HepG2 (cell line): ENCODE results near the gene ME2. TPM values are rescaled to one million over a fixed set of nuclear protein-coding genes. Genes with fewer than 3 reads are reported as not detected.

Experiments used
- ATAC-seq: fragments of 200-7000 bp; cut with Tn5 transposase; 3 replicates; pipeline ENCODE4 v1.9.1; 2020; ENCODE audit warnings: mild to moderate bottlenecking, moderate library complexity
- BruUV-seq: library from RNA; stranded (reverse); fragments of 400-500 nt; replicated peaks from 2 replicates; lab custom pipeline; 2021; lab: Mats Ljungman, UMichigan
- CTCF ChIA-PET: fragments of 300-600 bp; formaldehyde crosslinking; extraction: SDS; loops from one replicate; lab custom pipeline; 2021; ENCODE audit warnings: low total read pairs, inconsistent platforms, low intra/inter-chr PET ratio; lab: Yijun Ruan, JAX
- POLR2A ChIA-PET: fragments of 350-600 bp; sonication (Branson Sonifier 250); formaldehyde crosslinking; loops from one replicate; lab custom pipeline; 2020; ENCODE audit warnings: antibody characterized with exemption, inconsistent platforms; lab: Yijun Ruan, JAX
- DNase-seq: peaks from one replicate; pipeline ENCODE4 v3.0.0-alpha.2; 2015; ENCODE audit warnings: low spot score
- FAIRE-seq: peaks from 3 replicates; lab custom pipeline; 2011; peaks lifted over from hg19 to GRCh38; lab: Jason Lieb, UNC
- H2AFZ ChIP-seq: one replicate; pipeline ENCODE4 v1.6.1; 2011; ENCODE audit warnings: low read length, inconsistent platforms
- H3K27ac ChIP-seq: fragments of 300-600 bp; 3 replicates; pipeline ENCODE4 v1.8.0; 2011; ENCODE audit warnings: mixed run types, mild to moderate bottlenecking, mixed read lengths, low read length, inconsistent platforms; ENCODE audit not compliant: insufficient read depth; ENCODE audit errors: extremely low read length
- H3K27me3 ChIP-seq, 2 experiments: fragments of 200-600 bp in 1 of 2; 2 replicates in 1 of 2; 3 replicates in 1 of 2; pipeline versions ENCODE4 v1.6.0 to v1.8.0; 2011; ENCODE audit warnings: low read length in 2 of 2, mild to moderate bottlenecking in 2 of 2, moderate library complexity in 2 of 2, inconsistent platforms in 1 of 2; ENCODE audit not compliant: insufficient read depth in 2 of 2, control insufficient read depth in 1 of 2
- H3K36me3 ChIP-seq, 2 experiments: fragments of 200-600 bp in 1 of 2; replicated peaks in 1 of 2; 2 replicates in 1 of 2; 3 replicates in 1 of 2; pipeline versions ENCODE4 v1.5.1 to v1.8.0; 2011; ENCODE audit warnings: low read length in 2 of 2, inconsistent platforms in 1 of 2; ENCODE audit not compliant: insufficient read depth in 2 of 2, control insufficient read depth in 1 of 2
- H3K4me1 ChIP-seq: 2 replicates; pipeline ENCODE4 v1.5.1; 2012; ENCODE audit warnings: low read length, inconsistent platforms; ENCODE audit not compliant: insufficient read depth
- H3K4me2 ChIP-seq: 2 replicates; pipeline ENCODE4 v1.6.0; 2011; ENCODE audit warnings: low read depth, low read length, inconsistent platforms
- H3K4me3 ChIP-seq, 3 experiments: fragments of 200-600 bp in 1 of 3; sonication (generic), shearing (Covaris generic) in 1 of 3; replicated peaks in 1 of 3; 2 replicates each; pipeline ENCODE4 v1.5.1; 2011 to 2016; ENCODE audit warnings: low read length in 3 of 3, inconsistent platforms in 2 of 3, low read depth in 2 of 3, mild to moderate bottlenecking in 2 of 3, control low read depth in 1 of 3, mixed read lengths in 1 of 3; ENCODE audit not compliant: insufficient read depth in 1 of 3
- H3K79me2 ChIP-seq: one replicate; pipeline ENCODE4 v1.6.1; 2011; ENCODE audit warnings: low read length, inconsistent platforms; ENCODE audit not compliant: insufficient read depth
- H3K9ac ChIP-seq: 2 replicates; pipeline ENCODE4 v1.6.0; 2011; ENCODE audit warnings: mild to moderate bottlenecking, low read depth, low read length, inconsistent platforms; ENCODE audit not compliant: insufficient read depth
- H3K9me3 ChIP-seq: 2 replicates; pipeline ENCODE4 v1.5.1; 2012; ENCODE audit warnings: mild to moderate bottlenecking, low read length
- H4K20me1 ChIP-seq: 2 replicates; pipeline ENCODE4 v1.6.0; 2011; ENCODE audit warnings: inconsistent platforms, mild to moderate bottlenecking, low read length, moderate library complexity; ENCODE audit not compliant: insufficient read depth
- AGO1 ChIP-seq: fragments of 200-400 bp; formaldehyde crosslinking; IDR thresholded peaks from 2 replicates; pipeline ENCODE4 v1.6.1; 2017; ENCODE audit warnings: mild to moderate bottlenecking, low read depth, low read length, moderate library complexity; ENCODE audit not compliant: poor library complexity, severe bottlenecking
- HES4 ChIP-seq: sonication (generic); formaldehyde crosslinking; IDR thresholded peaks from 2 replicates; pipeline ENCODE4 v1.9.0; 2021; ENCODE audit warnings: mild to moderate bottlenecking, missing genetic modification reagents, borderline replicate concordance
- MAFF ChIP-seq: IDR thresholded peaks from 2 replicates; pipeline ENCODE4 v1.6.1; 2011; ENCODE audit warnings: low read depth, low read length, improper control_type of control experiment
- MAFK ChIP-seq, 2 experiments: IDR thresholded peaks in 1 of 2; conservative IDR thresholded peaks in 1 of 2; 2 replicates each; pipeline ENCODE4 v1.6.1; 2011; ENCODE audit warnings: improper control_type of control experiment in 2 of 2, low read length in 2 of 2
- TBP ChIP-seq: sonication (generic); formaldehyde crosslinking; IDR thresholded peaks from 2 replicates; pipeline ENCODE4 v1.5.0; 2020; ENCODE audit warnings: missing genetic modification reagents
- ZSCAN29 ChIP-seq: sonication (generic); formaldehyde crosslinking; conservative IDR thresholded peaks from 2 replicates; pipeline ENCODE4 v1.4.0; 2020; ENCODE audit warnings: mild to moderate bottlenecking, missing genetic modification reagents
- WGBS: methylation state at CpG from one replicate; pipeline ENCODE4 v1.1.6; 2017; ENCODE audit warnings: low lambda C conversion rate; 5-methylcytosine and 5-hydroxymethylcytosine counted together
- in situ Hi-C: cut with HindIII; loops from 2 replicates; pipeline ENCODE4 v1.10.0; 2017; ENCODE audit warnings: low pct_unique_long_range_greater_than_20kb; ENCODE audit not compliant: extremely low pct_ligation_motif_present
- intact Hi-C: fragments of 100-400 bp; cut with micrococcal nuclease; formaldehyde crosslinking; loops from one replicate; pipeline ENCODE4 v1.10.0; 2022; ENCODE audit not compliant: unreplicated experiment
- polyA plus RNA-seq, 8 experiments: library from polyadenylated mRNA; depleted of rRNA in 3 of 8; stranded (reverse) in 7 of 8; unstranded in 1 of 8; fragments of >200 nt; fragmentation: Illumina TruSeq in 4 of 8; extraction: Trizol in 4 of 8; gene quantifications; 2 replicates each; pipeline versions ENCODE4 v1.2.1 to v1.2.3, GENCODE V29; 2011 to 2016; ENCODE audit warnings: low read depth in 4 of 8, missing spikeins in 1 of 8, mixed read lengths in 1 of 8; ENCODE audit not compliant: insufficient read depth in 1 of 8
- total RNA-seq, 5 experiments: library from RNA; depleted of rRNA; stranded (reverse); fragments of >200 nt; fragmentation: Illumina TruSeq; extraction: Trizol; gene quantifications; 2 replicates each; pipeline ENCODE4 v1.2.3, GENCODE V29; 2016; ENCODE audit warnings: low read depth in 1 of 5
- TF ChIP-seq, protein P1 (sequence below): sonication (generic); formaldehyde crosslinking; IDR thresholded peaks from 2 replicates; pipeline ENCODE4 v1.8.1; 2023; ENCODE audit warnings: missing genetic modification reagents, mild to moderate bottlenecking, borderline replicate concordance
- TF ChIP-seq, protein P2 (sequence below): sonication (generic); formaldehyde crosslinking; IDR thresholded peaks from 2 replicates; pipeline ENCODE4 v1.9.0; 2021; ENCODE audit warnings: missing genetic modification reagents, borderline replicate concordance
- TF ChIP-seq, protein P3 (sequence below): sonication (generic); formaldehyde crosslinking; IDR thresholded peaks from 2 replicates; pipeline ENCODE4 v1.4.0; 2020; ENCODE audit warnings: missing genetic modification reagents, borderline replicate concordance

ME2 gene
- total and polyA plus RNA-seq, 2 of the 13 experiments (the other 11 are each of a cell fraction or from before 2014, with no cell fraction given): 17.3 to 20.6 TPM

DNA sequence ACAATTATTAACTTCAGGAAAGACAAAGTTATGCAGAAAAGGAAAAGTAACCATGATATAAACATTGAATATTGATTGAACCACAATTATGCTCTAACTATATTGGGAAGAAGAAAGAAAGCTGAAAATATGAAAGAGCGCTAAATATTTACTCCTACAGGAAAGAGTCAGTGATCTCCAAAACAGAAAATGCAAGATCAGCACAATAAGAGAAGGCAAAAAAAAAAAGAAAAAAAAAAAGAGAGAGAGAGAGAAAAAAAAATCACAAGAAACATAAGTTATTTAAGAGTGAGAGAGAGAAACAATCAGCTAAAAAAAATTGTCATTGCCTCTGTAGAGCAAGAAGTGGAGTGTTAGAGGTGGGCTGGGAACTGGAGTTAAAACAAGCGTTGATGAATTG lies 60.0 kb downstream of the ME2 start:
- no peak for TF ChIP-seq TBP
- no peak for TF ChIP-seq ZSCAN29
- TF ChIP-seq MAFF: peak; percentile 95
- peak; percentile 93 to 97 for TF ChIP-seq MAFK (conservative IDR thresholded peaks at IDR 0.05 in 1 of 2, IDR thresholded peaks at IDR 0.05 in 1 of 2; ENCODE audit: low read length in 2 of 2)
- TF ChIP-seq HES4 (CRISPR knock-in tag): no peak
- TF ChIP-seq, protein P1, sequence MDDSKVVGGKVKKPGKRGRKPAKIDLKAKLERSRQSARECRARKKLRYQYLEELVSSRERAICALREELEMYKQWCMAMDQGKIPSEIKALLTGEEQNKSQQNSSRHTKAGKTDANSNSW: no peak
- ATAC-seq (no peak), DNase-seq (no peak), FAIRE-seq (no peak)
- no peak overlapping the region for H3K4me3 ChIP-seq
- no peak overlapping the region for H3K9ac ChIP-seq
- H3K79me2 ChIP-seq: no peaks in the 10 kb centered on the region
- no peaks in the 10 kb centered on the region for H3K9me3 ChIP-seq
- H3K36me3 ChIP-seq: peaks cover 0 to 4% of the 10 kb centered on the region in 2 experiments; a peak in 1 of 5 replicates
- H3K27me3 ChIP-seq: no peaks in the 10 kb centered on the region
- ChIA-PET POLR2A (no interaction called here), CTCF (no interaction called here)
- in situ Hi-C loops (no loop called here), intact Hi-C loops (no loop called here)
- no peaks in the 10 kb centered on the region for H3K4me1 ChIP-seq
- WGBS: 97% methylated on average over 2 of the region's 2 CpGs
- no TSS peak for BruUV-seq
- no peak overlapping the region for H3K4me2 ChIP-seq
- H4K20me1 ChIP-seq: no peaks in the 10 kb centered on the region
- H3K27ac ChIP-seq: no peak overlapping the region
- no peak overlapping the region for H2AFZ ChIP-seq

DNA sequence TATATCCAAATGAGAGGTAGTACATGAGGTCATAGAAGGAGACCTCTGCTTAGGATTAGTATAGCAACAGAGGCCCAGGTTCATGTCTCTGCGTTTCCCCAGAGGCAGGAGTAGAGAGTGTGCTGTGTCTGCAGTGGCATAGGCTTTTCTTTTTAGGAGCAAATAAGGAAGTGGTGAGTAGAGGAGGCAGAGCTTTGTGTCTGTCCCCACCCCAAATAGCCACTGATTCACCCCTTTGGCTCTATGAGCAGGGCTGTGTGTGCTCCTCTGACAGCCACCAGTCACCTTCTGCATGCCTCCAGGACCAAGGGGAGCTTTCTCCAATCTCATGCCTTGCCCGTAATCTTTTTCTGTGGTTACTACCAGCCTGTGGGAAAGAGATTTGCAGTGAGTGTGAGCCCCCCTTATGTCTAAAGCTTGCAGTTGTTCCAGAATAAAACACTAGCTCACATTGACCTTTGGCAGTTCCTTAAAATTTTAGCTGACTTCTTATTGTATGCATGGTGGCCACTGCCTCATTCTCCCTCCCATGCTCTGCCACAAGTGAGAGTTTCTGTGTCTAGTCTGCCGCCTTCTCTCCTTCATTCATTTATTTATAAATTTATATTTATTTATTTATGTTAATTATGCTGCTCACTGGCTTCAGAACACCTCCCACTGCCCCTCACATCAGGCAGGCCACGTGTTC lies 65.5 kb downstream of the ME2 start:
- 91% methylated on average over 4 of the region's 4 CpGs for WGBS
- POLR2A ChIA-PET: no interaction called here
- no peak for FAIRE-seq
- Histone ChIP-seq H4K20me1 (no peaks in the 10 kb centered on the region), H3K4me1 (no peaks in the 10 kb centered on the region), H3K9me3 (no peaks in the 10 kb centered on the region), H2AFZ (no peak overlapping the region), H3K4me2 (no peak overlapping the region), H3K36me3 (peaks cover 0 to 4% of the 10 kb centered on the region in 2 experiments; a peak in 1 of 5 replicates), H3K27ac (no peak overlapping the region), H3K79me2 (no peaks in the 10 kb centered on the region), H3K27me3 (no peaks in the 10 kb centered on the region), H3K9ac (no peak overlapping the region), H3K4me3 (no peak overlapping the region)
- BruUV-seq: no TSS peak
- DNase-seq: no peak
- CTCF ChIA-PET: no interaction called here
- in situ Hi-C loops (no loop called here), intact Hi-C loops (no loop called here)
- no peak for ATAC-seq
- TF ChIP-seq AGO1 (no peak), ZSCAN29 (no peak)
- TF ChIP-seq, protein P2, sequence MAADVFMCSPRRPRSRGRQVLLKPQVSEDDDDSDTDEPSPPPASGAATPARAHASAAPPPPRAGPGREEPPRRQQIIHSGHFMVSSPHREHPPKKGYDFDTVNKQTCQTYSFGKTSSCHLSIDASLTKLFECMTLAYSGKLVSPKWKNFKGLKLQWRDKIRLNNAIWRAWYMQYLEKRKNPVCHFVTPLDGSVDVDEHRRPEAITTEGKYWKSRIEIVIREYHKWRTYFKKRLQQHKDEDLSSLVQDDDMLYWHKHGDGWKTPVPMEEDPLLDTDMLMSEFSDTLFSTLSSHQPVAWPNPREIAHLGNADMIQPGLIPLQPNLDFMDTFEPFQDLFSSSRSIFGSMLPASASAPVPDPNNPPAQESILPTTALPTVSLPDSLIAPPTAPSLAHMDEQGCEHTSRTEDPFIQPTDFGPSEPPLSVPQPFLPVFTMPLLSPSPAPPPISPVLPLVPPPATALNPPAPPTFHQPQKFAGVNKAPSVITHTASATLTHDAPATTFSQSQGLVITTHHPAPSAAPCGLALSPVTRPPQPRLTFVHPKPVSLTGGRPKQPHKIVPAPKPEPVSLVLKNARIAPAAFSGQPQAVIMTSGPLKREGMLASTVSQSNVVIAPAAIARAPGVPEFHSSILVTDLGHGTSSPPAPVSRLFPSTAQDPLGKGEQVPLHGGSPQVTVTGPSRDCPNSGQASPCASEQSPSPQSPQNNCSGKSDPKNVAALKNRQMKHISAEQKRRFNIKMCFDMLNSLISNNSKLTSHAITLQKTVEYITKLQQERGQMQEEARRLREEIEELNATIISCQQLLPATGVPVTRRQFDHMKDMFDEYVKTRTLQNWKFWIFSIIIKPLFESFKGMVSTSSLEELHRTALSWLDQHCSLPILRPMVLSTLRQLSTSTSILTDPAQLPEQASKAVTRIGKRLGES (CRISPR knock-in tag): no peak
- TF ChIP-seq, protein P3, sequence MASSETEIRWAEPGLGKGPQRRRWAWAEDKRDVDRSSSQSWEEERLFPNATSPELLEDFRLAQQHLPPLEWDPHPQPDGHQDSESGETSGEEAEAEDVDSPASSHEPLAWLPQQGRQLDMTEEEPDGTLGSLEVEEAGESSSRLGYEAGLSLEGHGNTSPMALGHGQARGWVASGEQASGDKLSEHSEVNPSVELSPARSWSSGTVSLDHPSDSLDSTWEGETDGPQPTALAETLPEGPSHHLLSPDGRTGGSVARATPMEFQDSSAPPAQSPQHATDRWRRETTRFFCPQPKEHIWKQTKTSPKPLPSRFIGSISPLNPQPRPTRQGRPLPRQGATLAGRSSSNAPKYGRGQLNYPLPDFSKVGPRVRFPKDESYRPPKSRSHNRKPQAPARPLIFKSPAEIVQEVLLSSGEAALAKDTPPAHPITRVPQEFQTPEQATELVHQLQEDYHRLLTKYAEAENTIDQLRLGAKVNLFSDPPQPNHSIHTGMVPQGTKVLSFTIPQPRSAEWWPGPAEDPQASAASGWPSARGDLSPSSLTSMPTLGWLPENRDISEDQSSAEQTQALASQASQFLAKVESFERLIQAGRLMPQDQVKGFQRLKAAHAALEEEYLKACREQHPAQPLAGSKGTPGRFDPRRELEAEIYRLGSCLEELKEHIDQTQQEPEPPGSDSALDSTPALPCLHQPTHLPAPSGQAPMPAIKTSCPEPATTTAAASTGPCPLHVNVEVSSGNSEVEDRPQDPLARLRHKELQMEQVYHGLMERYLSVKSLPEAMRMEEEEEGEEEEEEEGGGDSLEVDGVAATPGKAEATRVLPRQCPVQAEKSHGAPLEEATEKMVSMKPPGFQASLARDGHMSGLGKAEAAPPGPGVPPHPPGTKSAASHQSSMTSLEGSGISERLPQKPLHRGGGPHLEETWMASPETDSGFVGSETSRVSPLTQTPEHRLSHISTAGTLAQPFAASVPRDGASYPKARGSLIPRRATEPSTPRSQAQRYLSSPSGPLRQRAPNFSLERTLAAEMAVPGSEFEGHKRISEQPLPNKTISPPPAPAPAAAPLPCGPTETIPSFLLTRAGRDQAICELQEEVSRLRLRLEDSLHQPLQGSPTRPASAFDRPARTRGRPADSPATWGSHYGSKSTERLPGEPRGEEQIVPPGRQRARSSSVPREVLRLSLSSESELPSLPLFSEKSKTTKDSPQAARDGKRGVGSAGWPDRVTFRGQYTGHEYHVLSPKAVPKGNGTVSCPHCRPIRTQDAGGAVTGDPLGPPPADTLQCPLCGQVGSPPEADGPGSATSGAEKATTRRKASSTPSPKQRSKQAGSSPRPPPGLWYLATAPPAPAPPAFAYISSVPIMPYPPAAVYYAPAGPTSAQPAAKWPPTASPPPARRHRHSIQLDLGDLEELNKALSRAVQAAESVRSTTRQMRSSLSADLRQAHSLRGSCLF (CRISPR knock-in tag): no peak
